ENCODE data around the gene DNAAF3.
A peak's percentile ranks its signal among the peaks of the same experiment; 100 is the strongest.

The DNAAF3 gene

GRCh38 chr19:55166530-55167268, at the start of gene DNAAF3:
TSS of gene DNAAF3 (minus strand) at chr19:55166613. CDS start at chr19:55166413, 200 bp downstream.
- peak within 1 kb of the TSS; percentile 51 for H3K4me3 ChIP-seq (ENCODE audit: low read depth, low read length)
- in situ Hi-C loops (cut with HindIII; ENCODE audit: low sequenced_read_pairs) = no loop called here
- peak; percentile 98 for DNase-seq (ENCODE audit: low read depth, low spot score)
- TF ChIP-seq CTCF (IDR thresholded peaks at IDR 0.05; ENCODE audit: low read depth, low read length) = no peak

- in situ Hi-C loops (cut with HindIII; ENCODE audit: low sequenced_read_pairs) = no loop called here
- no peak for DNase-seq (ENCODE audit: low read depth, low spot score)
- no peak for TF ChIP-seq CTCF (IDR thresholded peaks at IDR 0.05; ENCODE audit: low read depth, low read length)
- H3K4me3 ChIP-seq (ENCODE audit: low read depth, low read length) = no peak overlapping the region
These were observed 47.1 kb upstream of the DNAAF3 start for GRCh38 chr19:55213547-55213946.

GRCh38 chr19:55212447-55212846, 46.0 kb upstream of the DNAAF3 start:
- DNase-seq (ENCODE audit: low read depth, low spot score) = no peak
- no peak overlapping the region for H3K4me3 ChIP-seq (ENCODE audit: low read depth, low read length)
- in situ Hi-C loops (cut with HindIII; ENCODE audit: low sequenced_read_pairs) = no loop called here
- peak; percentile 24 for TF ChIP-seq CTCF (IDR thresholded peaks at IDR 0.05; ENCODE audit: low read depth, low read length)

GRCh38 chr19:55209693-55210472, 43.5 kb upstream of the DNAAF3 start:
- in situ Hi-C loops (cut with HindIII; ENCODE audit: low sequenced_read_pairs) = no loop called here
- no peak overlapping the region for H3K4me3 ChIP-seq (ENCODE audit: low read depth, low read length)
- peak; percentile 92 for DNase-seq (ENCODE audit: low read depth, low spot score)
- no peak for TF ChIP-seq CTCF (IDR thresholded peaks at IDR 0.05; ENCODE audit: low read depth, low read length)

- in situ Hi-C loops (cut with HindIII; ENCODE audit: low sequenced_read_pairs) = no loop called here
- no peak within 1 kb of the TSS for H3K4me3 ChIP-seq (ENCODE audit: low read depth, low read length)
- DNase-seq (ENCODE audit: low read depth, low spot score) = no peak
- no peak for TF ChIP-seq CTCF (IDR thresholded peaks at IDR 0.05; ENCODE audit: low read depth, low read length)
These were observed 42.7 kb upstream of the DNAAF3 start, which contains the start of gene PTPRH for GRCh38 chr19:55208880-55209692. TSS of gene PTPRH (minus strand) at chr19:55209501. CDS start at chr19:55209433, 68 bp downstream.

Measured in astrocyte of the spinal cord (primary cell).